Retina (tissue), 1 donor: ENCODE measurements around the gene VPS29.

Experiments used
- DNase-seq: peaks from one replicate; pipeline ENCODE4 v3.0.0-alpha.2; 2016

Gene VPS29

GRCh38 chr12:110444455-110444854 is 57.5 kb downstream of the VPS29 start:
- DNase-seq, result no peak
